Mesothelial cell of epicardium (in vitro differentiated cells): Measurements from ENCODE around the gene TMPRSS9. TPM values are rescaled to one million over a fixed set of nuclear protein-coding genes. Genes with fewer than 3 reads are reported as not detected.

Experiments
- DNase-seq, 2 experiments: peaks; one replicate each; pipeline ENCODE4 v3.0.0; 2021; ENCODE audit warnings: low spot score in 2 of 2; ENCODE audit not compliant: unreplicated experiment in 2 of 2
- H3K27ac Mint-ChIP-seq: 2 replicates; pipeline ENCODE4 v1.8.0; 2021; ENCODE audit warnings: mixed read lengths
- H3K27me3 Mint-ChIP-seq: 2 replicates; pipeline ENCODE4 v1.8.0; 2021; ENCODE audit warnings: low read depth, mixed read lengths
- H3K36me3 Mint-ChIP-seq: 2 replicates; pipeline ENCODE4 v1.8.0; 2021; ENCODE audit warnings: mixed read lengths
- H3K4me1 Mint-ChIP-seq: 2 replicates; pipeline ENCODE4 v1.8.0; 2021; ENCODE audit warnings: mixed read lengths
- H3K4me3 Mint-ChIP-seq: 2 replicates; pipeline ENCODE4 v1.8.0; 2021; ENCODE audit warnings: mild to moderate bottlenecking, moderate library complexity, mixed read lengths
- H3K9me3 Mint-ChIP-seq: 2 replicates; pipeline ENCODE4 v1.8.0; 2021; ENCODE audit warnings: mixed read lengths
- CTCF ChIP-seq: fragments of 200-600 bp; sonication (generic); IDR thresholded peaks from one replicate; pipeline ENCODE4 v1.5.0; 2021; ENCODE audit warnings: antibody characterized with exemption; ENCODE audit not compliant: unreplicated experiment
- total RNA-seq: library from RNA; stranded (reverse); gene quantifications from 3 replicates; pipeline ENCODE4 v1.2.1, GENCODE V29; 2021

The TMPRSS9 gene
- total RNA-seq, 1 donor from 2014 or later, result 1.4 TPM

DNA sequence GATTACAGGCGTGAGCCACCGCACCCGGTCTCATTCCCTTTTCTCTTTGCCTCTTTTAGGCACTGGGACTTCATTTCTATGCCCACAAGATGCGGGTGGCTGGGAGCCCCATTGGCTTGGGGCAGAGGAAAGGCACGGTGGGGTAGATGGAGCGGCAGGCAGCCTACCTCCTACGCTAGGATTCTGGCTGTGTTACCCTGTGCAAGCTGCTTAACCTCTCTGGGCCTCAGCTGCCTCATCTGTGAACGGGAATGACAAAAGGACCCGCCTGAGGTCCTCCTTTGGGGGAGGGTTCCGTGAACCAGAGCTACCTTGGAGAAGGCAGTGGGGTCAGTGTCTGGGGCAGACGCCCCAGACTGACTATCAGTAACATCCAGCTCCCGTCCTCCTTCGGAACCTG, 42.8 kb upstream of the TMPRSS9 start:
- TF ChIP-seq CTCF, result no peak
- no peak overlapping the region for H3K4me3 Mint-ChIP-seq
- no peak overlapping the region for H3K27ac Mint-ChIP-seq
- no peaks in the 10 kb centered on the region for H3K4me1 Mint-ChIP-seq
- peaks cover 12% of the 10 kb centered on the region for H3K9me3 Mint-ChIP-seq
- H3K36me3 Mint-ChIP-seq, result no peaks in the 10 kb centered on the region
- DNase-seq, result no peak
- peaks cover 17% of the 10 kb centered on the region for H3K27me3 Mint-ChIP-seq

DNA sequence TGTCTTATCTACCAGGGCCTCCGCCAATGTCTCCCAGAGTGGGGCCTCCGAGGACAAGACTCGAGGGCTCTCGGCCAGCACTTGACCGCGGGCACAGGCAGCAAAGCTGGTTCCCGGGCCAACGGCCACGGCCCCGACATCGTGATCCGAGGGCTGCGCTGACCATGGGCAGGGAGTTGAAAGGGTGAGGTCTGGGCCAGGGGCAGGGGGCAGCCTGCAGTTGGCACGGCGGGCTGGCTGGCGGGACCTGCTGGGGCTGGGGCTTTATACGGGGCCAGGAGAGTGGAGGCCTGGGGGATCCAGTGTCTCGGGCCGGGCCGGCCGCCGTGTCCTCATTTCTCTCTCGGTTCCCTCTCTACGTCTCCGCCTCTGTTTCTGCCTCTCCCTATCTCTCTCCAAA, 42.3 kb upstream of the TMPRSS9 start:
- no peak for DNase-seq
- no peak overlapping the region for H3K27ac Mint-ChIP-seq
- peaks cover 12% of the 10 kb centered on the region for H3K9me3 Mint-ChIP-seq
- TF ChIP-seq CTCF, result no peak
- H3K4me1 Mint-ChIP-seq, result no peaks in the 10 kb centered on the region
- no peaks in the 10 kb centered on the region for H3K36me3 Mint-ChIP-seq
- H3K4me3 Mint-ChIP-seq, result no peak overlapping the region
- H3K27me3 Mint-ChIP-seq, result peaks cover 15% of the 10 kb centered on the region

GRCh38 chr19:2318923-2319322, 41.1 kb upstream of the TMPRSS9 start:
- H3K36me3 Mint-ChIP-seq, result peaks cover 4% of the 10 kb centered on the region
- TF ChIP-seq CTCF, result no peak
- DNase-seq, result no peak
- H3K27ac Mint-ChIP-seq, result no peak overlapping the region
- peaks cover 12% of the 10 kb centered on the region for H3K9me3 Mint-ChIP-seq
- H3K27me3 Mint-ChIP-seq, result peaks cover 5% of the 10 kb centered on the region
- H3K4me1 Mint-ChIP-seq, result no peaks in the 10 kb centered on the region
- no peak overlapping the region for H3K4me3 Mint-ChIP-seq

GRCh38 chr19:2319551-2319950, 40.5 kb upstream of the TMPRSS9 start:
- Mint-ChIP-seq H3K36me3 (peaks cover 7% of the 10 kb centered on the region), H3K9me3 (peaks cover 11% of the 10 kb centered on the region), H3K4me3 (no peak overlapping the region), H3K4me1 (no peaks in the 10 kb centered on the region), H3K27me3 (peaks cover 4% of the 10 kb centered on the region), H3K27ac (no peak overlapping the region)
- no peak for TF ChIP-seq CTCF
- DNase-seq, result no peak

GRCh38 chr19:2320049-2320448, 40.0 kb upstream of the TMPRSS9 start:
- no peak for DNase-seq
- H3K27me3 Mint-ChIP-seq, result peaks cover 1% of the 10 kb centered on the region
- no peak for TF ChIP-seq CTCF
- H3K27ac Mint-ChIP-seq, result no peak overlapping the region
- H3K9me3 Mint-ChIP-seq, result peaks cover 6% of the 10 kb centered on the region
- peaks cover 8% of the 10 kb centered on the region for H3K36me3 Mint-ChIP-seq
- no peak overlapping the region for H3K4me3 Mint-ChIP-seq
- no peaks in the 10 kb centered on the region for H3K4me1 Mint-ChIP-seq

DNA sequence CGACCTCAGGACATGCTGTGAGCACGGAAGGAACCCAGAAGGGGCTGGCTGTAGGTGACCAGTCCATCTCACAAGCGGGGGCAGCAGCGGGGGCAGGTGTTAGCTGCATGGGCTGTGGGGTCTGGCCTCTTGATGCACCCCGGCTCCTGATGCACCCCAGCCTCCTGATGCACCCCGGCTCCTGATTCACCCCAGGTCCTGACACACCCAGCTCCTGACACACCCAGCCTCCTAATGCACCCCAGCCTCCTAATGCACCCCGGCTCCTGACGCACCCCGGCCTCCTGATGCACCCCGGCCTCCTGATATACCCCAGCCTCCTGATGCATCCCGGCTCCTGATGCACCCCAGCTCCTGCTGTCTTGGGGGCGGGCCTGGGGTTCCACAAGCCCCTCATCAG, 39.1 kb upstream of the TMPRSS9 start:
- H3K9me3 Mint-ChIP-seq, result no peaks in the 10 kb centered on the region
- H3K4me1 Mint-ChIP-seq, result peaks cover 1% of the 10 kb centered on the region
- peaks cover 12% of the 10 kb centered on the region for H3K36me3 Mint-ChIP-seq
- no peak for DNase-seq
- no peak overlapping the region for H3K27ac Mint-ChIP-seq
- H3K4me3 Mint-ChIP-seq, result no peak overlapping the region
- TF ChIP-seq CTCF, result no peak
- H3K27me3 Mint-ChIP-seq, result no peaks in the 10 kb centered on the region
